Measurements from ENCODE around the gene SLX4.
"Not testable (repeated sequence)": the region's sequence is repeated elsewhere in the genome, so short reads cannot be mapped to it uniquely, and the experiment has no call there.

The SLX4 gene

GRCh38 chr16:3618769-3619141 lies 7.3 kb upstream of the SLX4 start:
- Histone ChIP-seq H3K36me3 (no peaks in the 10 kb centered on the region), H3K27ac (no peak overlapping the region), H3K4me1 (no peaks in the 10 kb centered on the region), H3K4me3 (no peak overlapping the region), H3K9me3 (no peaks in the 10 kb centered on the region), H3K27me3 (no peaks in the 10 kb centered on the region)
- TF ChIP-seq CTCF (IDR thresholded peaks at IDR 0.05), result no peak
- no peak for DNase-seq
- intact Hi-C loops (cut with DNase I; ENCODE audit: low total_unique reads), result no loop called here

GRCh38 chr16:3612510-3613466 lies 1.4 kb upstream of the SLX4 start:
- intact Hi-C loops (cut with DNase I; ENCODE audit: low total_unique reads), result loop anchor here (5.0 kb wide), 1 partner anchor 85 kb away; no protein-coding TSS in a partner anchor
- Histone ChIP-seq H3K27ac (peak overlapping the region in 1 of 2 donors; percentile 90), H3K4me1 (peaks cover 0 to 27% (median 17%) of the 10 kb centered on the region in 4 donors), H3K36me3 (no peaks in the 10 kb centered on the region), H3K27me3 (no peaks in the 10 kb centered on the region), H3K9me3 (no peaks in the 10 kb centered on the region), H3K4me3 (peak overlapping the region; percentile 93)
- no peak for DNase-seq
- no peak for TF ChIP-seq CTCF (IDR thresholded peaks at IDR 0.05)

DNA sequence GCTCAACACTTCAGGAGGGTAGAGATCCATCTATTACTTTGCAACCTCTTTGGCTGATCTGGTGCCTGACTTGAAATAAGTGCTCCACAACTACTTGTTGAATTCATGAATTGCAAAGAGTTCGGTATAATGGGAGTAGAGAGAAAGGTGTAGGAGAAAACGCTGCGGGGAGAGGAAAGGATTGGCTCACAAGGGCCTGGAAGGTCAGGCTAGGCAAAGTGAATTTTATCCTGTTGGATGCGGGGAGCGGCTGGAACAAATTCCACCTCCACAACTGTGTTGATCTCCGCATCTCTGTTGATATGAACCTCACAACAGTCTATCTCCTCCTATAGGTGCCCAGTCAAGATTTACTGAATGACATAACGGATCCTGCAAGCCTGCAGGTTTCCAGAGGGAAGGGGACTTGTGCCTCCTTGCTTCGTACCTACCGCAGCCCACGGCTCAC lies 684 bp downstream of the SLX4 start:
- no peak for TF ChIP-seq CTCF (IDR thresholded peaks at IDR 0.05)
- Histone ChIP-seq H3K27ac (peak overlapping the region; percentile 81 to 90), H3K27me3 (no peaks in the 10 kb centered on the region), H3K36me3 (peaks cover 0 to 7% (median 5%) of the 10 kb centered on the region in 3 donors), H3K4me1 (peaks cover 0 to 27% (median 17%) of the 10 kb centered on the region in 4 donors), H3K4me3 (peak overlapping the region; percentile 93), H3K9me3 (no peaks in the 10 kb centered on the region)
- intact Hi-C loops (cut with DNase I; ENCODE audit: low total_unique reads), result loop anchor here (5.0 kb wide), 1 partner anchor 83 kb away; no protein-coding TSS in a partner anchor
- DNase-seq, result no peak

- Histone ChIP-seq H3K27me3 (no peaks in the 10 kb centered on the region), H3K9me3 (no peaks in the 10 kb centered on the region), H3K27ac (no peak overlapping the region), H3K4me1 (peaks cover 0 to 27% (median 17%) of the 10 kb centered on the region in 4 donors), H3K4me3 (peak overlapping the region in 1 of 2 donors; percentile 93), H3K36me3 (peaks cover 0 to 10% (median 5%) of the 10 kb centered on the region in 3 donors)
- no peak for DNase-seq
- intact Hi-C loops (cut with DNase I; ENCODE audit: low total_unique reads), result loop anchor here (5.0 kb wide), 1 partner anchor 83 kb away; no protein-coding TSS in a partner anchor
- no peak for TF ChIP-seq CTCF (IDR thresholded peaks at IDR 0.05)
Measured at GRCh38 chr16:3609895-3610697, 1.3 kb downstream of the SLX4 start.

- intact Hi-C loops (cut with DNase I; ENCODE audit: low total_unique reads); H3K27me3 ChIP-seq; H3K27ac ChIP-seq; DNase-seq; H3K9me3 ChIP-seq; H3K4me3 ChIP-seq: not testable (repeated sequence)
- H3K36me3 ChIP-seq, result peaks cover 0 to 11% (median 5%) of the 10 kb centered on the region in 3 donors
- H3K4me1 ChIP-seq, result peaks cover 0 to 27% (median 17%) of the 10 kb centered on the region in 4 donors
Measured at GRCh38 chr16:3608976-3609375, 2.4 kb downstream of the SLX4 start.
